ENCODE measurements around the gene ZNF410. TPM values are rescaled to one million over a fixed set of nuclear protein-coding genes. Genes with fewer than 3 reads are reported as not detected.

Gene ZNF410
- total and polyA plus RNA-seq, 2 of the 8 experiments (the other 6 are each of a cell fraction or from before 2014, with no cell fraction given), result 11.2 to 18.9 TPM

GRCh38 chr14:73896521-73896920, 9.9 kb downstream of the ZNF410 start (continued):
- no peak for TF ChIP-seq CHD7 (IDR thresholded peaks at IDR 0.05; ENCODE audit: insufficient replicate concordance, low read length)
- no peak for TF ChIP-seq BCL11A (IDR thresholded peaks at IDR 0.05; ENCODE audit: low read depth in 2 of 2, low read length in 2 of 2)
- no peak for TF ChIP-seq POLR2AphosphoS5 (IDR thresholded peaks at IDR 0.05; ENCODE audit: low read depth, low read length)
- TF ChIP-seq TEAD4 (IDR thresholded peaks at IDR 0.05; ENCODE audit: low read depth, low read length), result no peak
- no peak for TF ChIP-seq SIRT6 (IDR thresholded peaks at IDR 0.05; ENCODE audit: low read length)
- no peak for TF ChIP-seq CHD1 (IDR thresholded peaks at IDR 0.05; ENCODE audit: low read depth, low read length)
- no peak for TF ChIP-seq KDM4A (IDR thresholded peaks at IDR 0.05; ENCODE audit: low read depth, low read length, severe bottlenecking)
- TF ChIP-seq GABPA (IDR thresholded peaks at IDR 0.05; ENCODE audit: borderline replicate concordance, insufficient read depth, low read length), result no peak
- TF ChIP-seq ZNF274 (IDR thresholded peaks at IDR 0.05; ENCODE audit: borderline replicate concordance, extremely low read depth, low read length), result no peak
- no peak for TF ChIP-seq SUZ12 (IDR thresholded peaks at IDR 0.05; ENCODE audit: low read length)
- TF ChIP-seq ASH2L (IDR thresholded peaks at IDR 0.05; ENCODE audit: low read length), result no peak
- no peak for TF ChIP-seq TAF7 (optimal IDR thresholded peaks at IDR 0.05; ENCODE audit: borderline replicate concordance, low read depth, low read length)
- TF ChIP-seq TBP (IDR thresholded peaks at IDR 0.05; ENCODE audit: low read depth, low read length), result no peak

Data from H1 (cell line).